ENCODE results near the gene PDE4D.

DNA sequence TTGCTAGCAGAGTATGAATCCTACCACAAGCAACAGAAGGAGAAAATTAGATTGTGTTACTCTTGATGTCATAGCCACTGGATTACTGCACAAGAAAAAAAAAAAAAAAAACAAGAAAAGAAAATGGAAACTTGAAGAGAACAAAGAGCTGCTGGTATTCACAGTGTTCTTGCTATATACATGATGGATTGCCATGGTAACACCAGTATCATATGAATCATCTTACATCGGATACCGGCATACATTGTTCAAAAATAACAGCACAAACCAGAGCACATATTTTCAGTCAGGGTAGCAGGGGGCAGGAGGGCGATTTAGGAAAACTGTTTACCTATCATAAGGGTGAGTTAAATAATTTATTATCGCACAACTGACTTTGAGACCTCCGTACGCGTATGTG lies 472.9 kb downstream of the PDE4D start:
- TF ChIP-seq, protein P1, sequence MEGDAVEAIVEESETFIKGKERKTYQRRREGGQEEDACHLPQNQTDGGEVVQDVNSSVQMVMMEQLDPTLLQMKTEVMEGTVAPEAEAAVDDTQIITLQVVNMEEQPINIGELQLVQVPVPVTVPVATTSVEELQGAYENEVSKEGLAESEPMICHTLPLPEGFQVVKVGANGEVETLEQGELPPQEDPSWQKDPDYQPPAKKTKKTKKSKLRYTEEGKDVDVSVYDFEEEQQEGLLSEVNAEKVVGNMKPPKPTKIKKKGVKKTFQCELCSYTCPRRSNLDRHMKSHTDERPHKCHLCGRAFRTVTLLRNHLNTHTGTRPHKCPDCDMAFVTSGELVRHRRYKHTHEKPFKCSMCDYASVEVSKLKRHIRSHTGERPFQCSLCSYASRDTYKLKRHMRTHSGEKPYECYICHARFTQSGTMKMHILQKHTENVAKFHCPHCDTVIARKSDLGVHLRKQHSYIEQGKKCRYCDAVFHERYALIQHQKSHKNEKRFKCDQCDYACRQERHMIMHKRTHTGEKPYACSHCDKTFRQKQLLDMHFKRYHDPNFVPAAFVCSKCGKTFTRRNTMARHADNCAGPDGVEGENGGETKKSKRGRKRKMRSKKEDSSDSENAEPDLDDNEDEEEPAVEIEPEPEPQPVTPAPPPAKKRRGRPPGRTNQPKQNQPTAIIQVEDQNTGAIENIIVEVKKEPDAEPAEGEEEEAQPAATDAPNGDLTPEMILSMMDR (conservative IDR thresholded peaks at IDR 0.05 in 1 of 2, IDR thresholded peaks at IDR 0.05 in 1 of 2; ENCODE audit: extremely low read depth in 1 of 2, insufficient read depth in 1 of 2, low read depth in 1 of 2, low read length in 2 of 2) = no peak
- no peak for TF ChIP-seq EZH2 (IDR thresholded peaks at IDR 0.05; ENCODE audit: borderline replicate concordance, low read length)
